ENCODE results near the gene WDR70.
"Not testable (repeated sequence)": the region's sequence is repeated elsewhere in the genome, so short reads cannot be mapped to it uniquely, and the experiment has no call there.

DNA sequence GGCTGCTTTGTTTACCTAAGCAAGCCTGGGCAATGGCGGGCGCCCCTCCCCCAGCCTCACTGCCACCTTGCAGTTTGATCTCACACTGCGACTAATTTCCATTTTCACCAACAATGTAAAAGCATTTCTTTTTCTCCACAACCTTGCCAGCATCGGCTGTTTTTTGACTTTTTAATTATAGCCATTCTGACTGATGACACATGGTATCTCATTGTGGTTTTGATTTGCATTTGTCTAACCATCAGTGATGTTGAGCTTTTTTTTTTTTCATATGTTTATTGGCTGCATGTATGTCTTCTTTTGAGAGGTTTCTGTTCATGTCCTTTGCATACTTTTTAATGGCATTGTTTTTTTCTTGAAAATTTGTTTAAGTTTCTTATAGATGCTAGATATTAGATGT, 300.8 kb downstream of the WDR70 start:
- not testable (repeated sequence) for TF ChIP-seq PATZ1 (CRISPR knock-in tag; IDR thresholded peaks at IDR 0.05; ENCODE audit: borderline replicate concordance); CREB5 (CRISPR knock-in tag; IDR thresholded peaks at IDR 0.05; ENCODE audit: low read depth); ZFP3 (CRISPR knock-in tag; IDR thresholded peaks at IDR 0.05); ARNTL (CRISPR knock-in tag; IDR thresholded peaks at IDR 0.05; ENCODE audit: borderline replicate concordance, low read depth); POU6F1 (CRISPR knock-in tag; IDR thresholded peaks at IDR 0.05; ENCODE audit: borderline replicate concordance, low read depth); ESRRG (CRISPR knock-in tag; IDR thresholded peaks at IDR 0.05); PPARA (CRISPR knock-in tag; IDR thresholded peaks at IDR 0.05; ENCODE audit: borderline replicate concordance); ZNF70 (CRISPR knock-in tag; IDR thresholded peaks at IDR 0.05); ZFP30 (CRISPR knock-in tag; IDR thresholded peaks at IDR 0.05); GLIS3 (CRISPR knock-in tag; IDR thresholded peaks at IDR 0.05); ZC3H10 (CRISPR knock-in tag; IDR thresholded peaks at IDR 0.05); BACH2 (CRISPR knock-in tag; IDR thresholded peaks at IDR 0.05; ENCODE audit: borderline replicate concordance); OSR1 (CRISPR knock-in tag; IDR thresholded peaks at IDR 0.05); TSHZ2 (CRISPR knock-in tag; IDR thresholded peaks at IDR 0.05)
